ENCODE results near the gene RPUSD3.
"Not testable (repeated sequence)": the region's sequence is repeated elsewhere in the genome, so short reads cannot be mapped to it uniquely, and the experiment has no call there.

The RPUSD3 gene

DNA sequence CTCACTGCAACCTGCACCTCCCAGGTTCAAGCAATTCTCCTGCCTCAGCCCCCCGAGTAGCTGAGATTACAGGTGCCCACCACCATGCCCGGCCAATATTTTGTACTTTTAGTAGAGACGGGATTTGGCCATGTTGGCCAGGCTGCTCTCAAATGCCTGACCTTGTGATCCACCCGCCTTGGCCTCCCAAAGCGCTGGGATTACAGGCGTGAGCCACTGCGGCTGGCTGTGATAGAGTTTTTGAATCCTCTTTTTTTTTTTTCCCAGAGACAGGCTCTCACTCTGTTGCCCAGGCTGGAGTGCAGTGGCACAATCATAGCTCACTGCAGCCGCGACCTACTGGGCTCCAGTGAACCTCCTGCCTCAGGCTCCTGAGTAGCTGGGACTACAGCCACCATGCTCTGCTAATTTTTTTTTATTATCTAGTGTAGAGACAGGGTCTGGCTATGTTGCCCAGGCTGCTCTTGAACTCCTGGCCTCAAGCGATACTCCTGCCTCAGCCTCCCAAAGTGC lies 21.4 kb upstream of the RPUSD3 start:
- not testable (repeated sequence) for DNase-seq (ENCODE audit: low spot score)

DNA sequence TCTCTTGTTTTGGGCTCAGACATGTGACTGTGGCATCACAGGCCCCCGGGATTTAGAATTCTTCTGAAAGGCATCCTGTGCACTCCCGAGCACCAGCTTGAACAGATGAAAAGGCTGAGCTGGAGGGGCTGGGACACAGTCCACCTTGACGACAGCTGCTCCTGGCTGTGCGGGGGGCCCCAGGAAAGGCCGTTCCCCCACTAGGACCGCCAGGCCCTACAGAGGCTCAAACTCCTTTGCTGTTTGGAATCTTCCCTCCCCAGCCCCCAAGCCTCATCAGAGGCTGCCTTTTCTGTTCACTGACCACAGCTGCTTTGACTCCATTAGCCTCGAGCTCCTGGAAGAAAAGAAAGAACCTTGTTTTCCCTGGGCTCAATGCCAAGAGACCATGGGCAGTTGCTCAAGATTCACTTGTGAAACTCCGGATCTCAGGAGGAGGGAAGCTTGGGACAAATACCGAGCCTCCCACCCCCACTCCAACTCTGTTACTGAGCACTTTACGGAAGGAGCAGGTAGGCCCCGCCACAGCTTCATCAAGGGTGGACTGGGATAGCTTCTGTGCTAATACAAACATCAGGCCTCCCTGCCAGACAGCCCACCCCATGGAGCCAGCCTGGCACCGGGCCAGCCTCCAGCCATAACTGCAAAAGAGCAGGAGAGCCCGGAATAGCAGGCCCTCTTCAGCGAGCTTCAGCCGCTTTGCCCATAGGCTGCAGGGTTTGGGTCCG lies 20.6 kb upstream of the RPUSD3 start:
- DNase-seq (ENCODE audit: low spot score) = no peak

DNA sequence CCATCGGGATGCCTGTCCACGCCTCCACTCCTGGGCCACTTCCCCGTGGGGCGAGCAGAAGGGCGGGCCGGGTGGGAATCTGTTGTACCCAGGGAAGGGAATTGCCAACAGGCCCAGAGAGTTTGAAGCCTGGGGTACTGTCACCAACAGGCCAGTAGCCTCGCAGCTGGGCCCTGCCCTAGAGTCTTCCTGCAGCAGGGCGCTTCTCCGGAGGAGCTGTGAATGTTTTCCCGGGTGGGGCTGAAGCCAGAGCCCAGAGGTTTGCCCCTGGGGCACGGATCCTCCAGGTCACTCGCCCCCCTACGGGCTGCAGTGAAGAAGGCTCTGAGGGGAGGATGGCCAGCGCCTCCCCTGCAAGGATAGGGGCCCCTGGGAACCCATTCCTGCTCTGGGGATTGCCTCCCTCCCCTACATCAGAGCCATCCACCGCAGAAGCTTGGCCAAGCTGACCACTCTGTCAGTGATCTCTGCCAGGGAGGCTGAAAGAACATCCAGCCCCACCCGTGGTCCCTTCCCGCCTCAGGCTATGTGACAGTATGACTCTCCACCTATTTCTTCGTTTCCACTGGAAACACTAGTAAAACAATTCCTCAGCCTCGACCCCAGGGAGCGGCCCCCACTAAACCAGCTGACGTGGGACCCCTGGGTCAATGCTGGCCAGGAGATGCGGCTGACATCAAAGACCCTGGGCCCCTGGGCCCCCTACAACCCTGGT lies 19.4 kb upstream of the RPUSD3 start:
- DNase-seq (ENCODE audit: low spot score) = no peak

DNA sequence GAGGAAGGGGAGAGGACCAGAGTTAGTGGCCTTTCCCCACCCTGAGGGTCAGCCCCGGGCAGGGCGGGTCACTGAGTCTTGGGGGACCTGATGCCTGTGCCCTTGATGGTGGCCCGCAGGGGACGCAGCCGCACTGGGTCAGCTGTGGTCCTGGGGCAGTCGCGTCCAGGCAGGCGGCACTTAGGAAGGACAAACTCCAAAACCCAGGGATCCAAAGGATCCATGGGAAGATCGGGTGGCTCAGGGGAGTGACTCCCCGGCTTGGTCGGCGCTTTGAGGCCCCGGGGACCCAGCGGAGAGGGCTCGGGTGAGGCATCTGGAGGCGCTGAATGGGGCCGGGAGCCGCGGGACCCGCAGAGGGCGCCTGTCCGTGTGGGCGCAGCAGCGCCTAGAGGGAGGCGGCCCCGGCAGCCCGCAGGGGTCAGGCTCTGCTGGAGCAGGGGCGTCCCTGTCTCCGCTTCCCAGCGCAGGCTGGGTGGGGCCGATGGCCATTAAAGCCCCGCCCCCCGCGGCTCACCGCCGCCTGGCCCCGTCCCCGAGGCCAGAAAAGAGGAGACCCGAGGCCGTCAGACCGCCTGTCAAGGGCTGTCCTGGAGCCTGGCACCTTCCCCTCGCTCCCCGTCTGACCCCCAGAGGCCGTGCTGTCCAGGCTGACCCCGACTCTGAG lies 18.7 kb upstream of the RPUSD3 start:
- DNase-seq (ENCODE audit: low spot score) = peak; percentile 82

DNA sequence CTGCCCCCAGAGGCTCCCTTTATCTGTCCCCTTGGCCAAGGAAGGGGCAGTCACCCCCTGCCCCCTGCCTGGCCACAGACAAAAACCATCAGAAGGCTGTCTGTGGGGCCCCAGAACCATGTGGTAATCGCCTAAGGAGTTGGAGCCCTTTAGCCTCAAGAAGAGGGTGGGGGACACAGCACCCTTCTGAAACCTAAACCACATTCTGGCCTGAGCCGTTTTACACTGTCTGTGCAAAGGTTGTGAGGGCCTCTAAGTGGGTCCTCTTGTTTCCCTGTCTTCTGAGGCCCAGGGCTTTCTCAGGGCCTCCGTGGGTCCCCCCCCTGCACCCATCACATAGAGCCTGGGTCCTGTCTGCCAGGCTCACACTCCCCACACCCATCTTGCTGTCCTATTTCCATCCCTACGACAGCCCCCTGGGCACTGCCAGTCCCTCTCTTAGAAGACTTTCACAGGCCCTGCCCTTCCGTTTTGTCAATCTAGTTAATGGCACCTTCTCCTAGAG lies 17.9 kb upstream of the RPUSD3 start:
- no peak for DNase-seq (ENCODE audit: low spot score)

DNA sequence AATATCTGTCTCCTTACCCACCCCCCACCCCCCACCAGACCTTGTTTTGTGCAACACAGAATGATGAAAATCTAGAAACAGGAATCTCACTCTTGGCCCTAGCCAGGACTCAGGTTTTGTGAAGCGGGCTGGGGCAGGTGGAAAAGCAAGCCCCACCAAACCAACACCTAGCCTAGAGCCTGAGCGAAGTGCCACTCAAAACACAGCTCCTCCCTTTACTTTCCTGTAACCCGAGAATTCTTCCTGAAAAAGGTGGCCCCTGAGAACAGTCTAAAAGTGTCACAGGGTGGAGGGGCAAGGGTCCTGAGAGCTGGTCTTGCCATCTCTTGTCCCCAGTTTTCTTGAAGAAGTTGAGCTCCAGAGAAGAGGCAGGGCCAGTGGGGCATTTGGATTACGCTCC lies 17.4 kb upstream of the RPUSD3 start:
- DNase-seq (ENCODE audit: low spot score) = no peak

DNA sequence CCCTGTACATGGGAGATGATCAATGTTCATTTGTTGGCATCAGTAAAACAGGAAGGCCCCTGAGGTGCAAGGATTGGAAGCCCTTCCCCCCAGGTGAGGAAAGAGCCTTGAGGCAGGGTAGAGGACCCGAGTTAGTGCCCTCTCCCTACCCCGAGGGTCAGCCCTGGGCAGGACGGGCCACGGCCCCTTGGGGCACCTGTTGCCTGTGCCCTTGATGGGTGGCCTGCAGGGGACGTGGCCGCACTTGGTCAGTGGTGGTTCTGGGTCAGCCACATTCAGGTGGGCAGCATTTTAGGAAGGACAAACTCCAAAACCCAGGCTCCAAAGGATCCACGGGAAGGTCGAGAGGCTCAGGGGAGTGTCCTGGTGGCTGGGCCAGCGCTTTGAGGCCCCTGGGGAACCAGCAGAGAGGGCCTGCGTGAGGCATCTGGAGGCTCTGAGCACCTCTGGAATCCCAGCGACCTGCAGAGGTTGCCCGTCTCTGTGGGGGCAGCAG lies 15.8 kb upstream of the RPUSD3 start:
- no peak for DNase-seq (ENCODE audit: low spot score)

DNA sequence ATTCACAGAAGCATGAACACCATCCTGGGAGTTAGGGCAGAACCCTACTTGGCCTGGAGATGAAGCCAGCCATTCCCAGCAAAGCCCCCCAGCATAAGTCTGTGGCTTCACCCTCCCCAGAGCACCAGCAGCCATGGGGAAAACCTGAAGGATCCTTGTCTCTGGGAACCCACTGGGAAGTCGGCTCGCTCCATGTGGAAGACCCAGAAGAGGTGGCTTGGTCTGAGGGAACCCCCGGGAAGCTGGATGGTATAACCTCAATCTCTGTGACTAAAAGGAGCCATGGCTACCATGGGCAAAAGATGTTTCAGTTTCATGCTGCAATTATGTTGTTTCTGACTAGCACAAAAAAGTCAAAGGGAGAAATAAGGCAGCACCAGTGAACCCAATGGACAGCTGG lies 11.8 kb upstream of the RPUSD3 start:
- no peak for DNase-seq (ENCODE audit: low spot score)

DNA sequence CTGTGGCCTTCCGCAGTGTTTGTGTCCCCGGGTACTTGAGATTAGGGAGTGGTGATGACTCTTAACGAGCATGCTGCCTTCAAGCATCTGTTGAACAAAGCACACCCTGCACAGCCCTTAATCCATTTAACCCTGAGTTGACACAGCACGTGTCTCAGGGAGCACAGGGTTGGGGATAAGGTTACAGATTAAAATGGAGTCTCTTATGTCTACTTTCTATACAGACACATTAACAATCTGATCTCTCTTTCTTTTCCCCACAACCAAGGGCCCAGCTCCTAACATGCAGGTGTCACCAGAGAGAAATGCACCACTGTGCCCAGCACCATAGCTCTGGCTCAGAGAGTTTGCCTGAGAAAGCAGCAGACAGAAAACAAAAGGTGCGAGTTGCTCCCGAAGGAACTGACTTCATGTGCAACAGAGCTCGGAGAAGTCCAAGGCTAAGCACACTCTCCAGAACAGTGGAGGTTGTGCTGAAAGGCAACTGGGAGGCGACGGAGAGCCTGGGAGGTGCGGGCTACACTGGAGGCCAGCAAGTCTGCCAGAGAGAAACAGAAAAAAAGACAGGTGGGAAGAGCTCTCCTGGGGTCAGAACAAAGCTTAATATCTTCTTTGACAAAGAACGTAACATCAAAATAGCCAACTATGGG lies 10.6 kb upstream of the RPUSD3 start:
- not testable (repeated sequence) for DNase-seq (ENCODE audit: low spot score)

DNA sequence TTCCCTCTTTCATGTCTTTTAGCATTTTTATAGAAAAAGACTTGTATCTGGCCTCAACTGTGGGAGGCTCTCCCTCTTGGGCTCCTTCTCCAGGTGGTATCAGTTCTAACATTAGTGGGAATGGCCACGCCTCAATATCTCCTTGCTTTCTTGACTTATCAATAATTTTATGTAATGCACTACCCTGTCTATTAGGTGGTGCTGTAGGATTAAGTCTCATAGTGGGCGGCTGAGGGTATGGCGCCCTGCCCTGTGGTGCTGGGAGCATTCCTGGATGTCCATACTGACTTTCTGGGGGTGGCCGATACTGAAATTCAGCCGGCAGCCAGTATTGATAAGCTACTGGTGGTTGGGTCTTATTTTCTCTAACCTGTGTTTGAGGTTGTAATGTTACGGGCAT lies 8.7 kb upstream of the RPUSD3 start:
- DNase-seq (ENCODE audit: low spot score) = no peak

DNA sequence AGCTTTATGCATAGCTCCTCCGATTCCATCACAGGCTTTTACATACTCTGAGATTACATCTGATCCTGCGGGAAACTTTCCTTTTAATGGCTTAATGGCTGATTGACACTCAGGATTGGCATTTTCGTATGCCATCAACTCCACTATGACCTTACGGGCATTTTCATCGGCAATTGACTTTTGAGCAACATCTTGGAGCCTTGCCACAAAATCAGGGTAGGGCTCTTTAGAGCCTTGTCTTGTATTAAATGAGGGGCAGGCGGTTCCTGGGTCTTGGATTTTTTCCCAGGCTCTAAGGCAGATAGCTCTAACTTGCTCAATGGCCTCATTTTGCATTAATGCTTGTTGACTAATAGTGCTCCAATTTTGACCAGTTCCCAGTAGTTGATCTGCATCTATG lies 8.1 kb upstream of the RPUSD3 start:
- DNase-seq (ENCODE audit: low spot score) = not testable (repeated sequence)

DNA sequence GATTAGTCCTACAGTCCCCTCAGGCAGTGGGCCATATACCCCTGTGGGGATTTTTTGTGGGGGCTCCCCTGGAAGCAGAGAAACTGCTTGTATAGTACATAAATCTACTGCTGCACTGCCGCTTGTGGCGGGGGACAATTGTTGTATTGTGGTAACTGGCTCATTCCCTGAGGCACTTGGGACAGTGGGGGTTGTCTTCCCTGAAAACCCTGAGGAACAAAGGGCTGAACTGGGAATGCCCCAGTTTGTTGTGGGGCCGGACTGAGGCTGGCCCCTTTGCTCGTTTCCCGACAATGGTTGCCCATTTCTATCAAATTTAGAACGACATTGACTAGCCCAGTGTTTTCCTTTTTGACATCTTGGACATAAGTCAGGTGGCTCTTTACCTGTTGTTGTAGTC lies 7.6 kb upstream of the RPUSD3 start:
- not testable (repeated sequence) for DNase-seq (ENCODE audit: low spot score)

DNA sequence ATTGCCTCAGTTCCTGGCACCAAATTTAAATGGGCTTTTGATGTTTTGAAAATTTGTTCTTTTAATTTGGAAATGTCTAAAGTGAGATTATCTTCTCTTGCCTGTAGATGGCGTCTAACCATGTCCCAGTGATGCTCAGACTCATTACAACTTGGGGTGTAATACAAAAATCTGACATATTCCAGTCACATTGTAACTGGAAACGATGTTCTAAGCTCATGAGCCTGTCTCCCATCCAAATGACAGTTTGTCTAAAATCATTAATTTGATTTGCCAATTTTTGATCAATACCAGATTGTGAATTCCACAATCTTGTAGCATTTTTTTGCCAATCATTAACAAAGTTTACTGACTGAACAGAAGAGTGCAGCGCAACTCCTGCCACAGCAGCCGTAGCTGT lies 5.1 kb upstream of the RPUSD3 start:
- not testable (repeated sequence) for DNase-seq (ENCODE audit: low spot score)

DNA sequence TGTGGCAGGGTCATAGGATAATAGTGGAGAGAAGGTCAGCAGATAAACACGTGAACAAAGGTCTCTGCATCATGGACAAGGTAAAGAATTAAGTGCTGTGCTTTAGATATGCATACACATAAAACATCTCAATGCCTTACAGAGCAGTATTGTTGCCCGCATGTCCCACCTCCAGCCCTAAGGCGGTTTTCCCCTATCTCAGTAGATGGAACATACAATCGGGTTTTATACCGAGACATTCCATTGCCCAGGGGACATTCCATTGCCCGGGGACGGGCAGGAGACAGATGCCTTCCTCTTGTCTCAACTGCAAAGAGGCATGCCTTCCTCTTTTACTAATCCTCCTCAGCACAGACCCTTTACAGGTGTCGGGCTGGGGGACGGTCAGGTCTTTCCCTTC lies 4.1 kb upstream of the RPUSD3 start:
- not testable (repeated sequence) for DNase-seq (ENCODE audit: low spot score)

DNA sequence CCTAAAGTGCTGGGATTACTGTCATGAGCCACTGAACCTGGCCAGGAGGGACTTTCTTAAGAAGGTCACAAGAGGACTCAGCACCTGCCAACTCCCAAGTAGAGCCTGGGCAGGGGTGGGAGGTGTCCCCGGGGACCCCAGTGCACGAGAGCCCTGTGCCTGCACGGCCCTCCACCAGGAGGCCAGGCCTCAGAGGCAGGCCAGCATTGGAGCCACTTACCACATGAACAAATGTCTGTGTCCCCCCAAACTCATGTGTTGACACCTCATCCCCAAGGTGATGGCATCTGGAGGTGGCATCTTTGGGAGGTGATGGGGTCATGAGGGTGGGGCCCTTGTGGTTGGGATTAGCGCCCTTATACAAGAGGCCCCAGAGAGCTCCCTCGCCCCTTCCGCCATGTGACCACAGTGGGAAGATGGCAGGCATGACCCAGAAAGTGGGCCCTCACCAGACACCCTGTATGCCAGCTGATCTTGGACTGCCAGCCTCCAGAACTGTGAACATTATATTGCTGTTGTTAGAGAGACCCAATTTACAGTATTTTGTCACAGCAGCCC lies 3.2 kb upstream of the RPUSD3 start:
- no peak for DNase-seq (ENCODE audit: low spot score)

DNA sequence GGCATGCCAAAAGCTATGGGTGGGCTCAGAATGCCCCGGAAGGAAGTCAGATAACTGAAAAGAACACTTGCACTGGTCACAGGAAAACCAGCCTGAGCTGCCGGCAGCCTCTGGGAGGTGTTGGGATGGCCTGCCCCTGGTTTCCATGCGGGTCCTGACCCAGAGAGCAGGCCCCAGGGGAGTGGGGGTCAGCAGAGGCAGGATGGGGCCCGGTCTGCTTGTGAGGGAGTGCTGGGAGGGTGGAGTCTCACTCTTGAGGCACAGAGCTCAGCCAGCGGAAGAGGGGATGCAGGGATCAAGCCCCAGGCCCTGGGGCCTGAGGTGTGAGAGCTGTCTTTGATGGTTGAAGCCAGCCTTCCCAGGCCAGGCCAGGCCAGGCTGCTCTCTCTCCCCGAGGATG lies 2.4 kb upstream of the RPUSD3 start:
- no peak for DNase-seq (ENCODE audit: low spot score)

DNA sequence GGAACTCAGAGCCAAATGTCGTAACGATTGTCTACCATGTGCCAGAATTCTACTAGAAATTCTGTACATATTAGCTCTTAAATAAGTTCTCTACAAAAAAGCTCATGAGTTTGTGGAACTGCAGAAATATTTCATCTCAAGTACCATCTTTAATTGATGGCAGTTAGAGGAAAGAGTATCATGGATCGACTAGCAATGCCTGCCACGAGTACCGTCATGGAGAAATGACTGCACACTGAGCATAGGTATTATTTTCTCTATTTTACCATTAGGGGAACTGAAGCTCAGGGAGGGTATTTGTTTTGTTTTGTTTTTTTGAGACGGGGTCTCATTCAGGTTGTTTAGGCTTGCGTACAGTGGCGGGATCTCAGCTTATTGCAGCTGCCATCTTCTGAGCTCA lies 2.8 kb downstream of the RPUSD3 start:
- DNase-seq (ENCODE audit: low spot score) = no peak

DNA sequence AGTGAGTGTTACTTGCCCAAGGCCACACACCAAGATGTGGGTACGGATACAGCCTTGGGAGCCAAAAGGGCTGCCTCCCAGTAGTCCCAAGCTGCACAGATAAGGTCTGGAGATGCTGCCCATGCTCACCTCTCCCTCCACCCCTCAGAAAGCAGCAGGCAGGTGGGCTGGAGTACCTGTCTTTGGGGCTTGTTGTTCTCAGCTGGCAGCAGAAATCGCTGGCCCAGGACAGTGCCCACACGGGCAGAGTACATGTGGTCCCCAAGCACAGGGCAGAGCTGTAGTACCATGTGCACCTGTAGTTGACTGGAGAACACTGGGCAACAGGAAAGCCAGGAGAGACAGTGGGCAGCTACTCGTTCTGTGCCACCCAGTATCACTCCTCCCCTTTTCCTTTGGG lies 5.0 kb downstream of the RPUSD3 start:
- DNase-seq (ENCODE audit: low spot score) = no peak

DNA sequence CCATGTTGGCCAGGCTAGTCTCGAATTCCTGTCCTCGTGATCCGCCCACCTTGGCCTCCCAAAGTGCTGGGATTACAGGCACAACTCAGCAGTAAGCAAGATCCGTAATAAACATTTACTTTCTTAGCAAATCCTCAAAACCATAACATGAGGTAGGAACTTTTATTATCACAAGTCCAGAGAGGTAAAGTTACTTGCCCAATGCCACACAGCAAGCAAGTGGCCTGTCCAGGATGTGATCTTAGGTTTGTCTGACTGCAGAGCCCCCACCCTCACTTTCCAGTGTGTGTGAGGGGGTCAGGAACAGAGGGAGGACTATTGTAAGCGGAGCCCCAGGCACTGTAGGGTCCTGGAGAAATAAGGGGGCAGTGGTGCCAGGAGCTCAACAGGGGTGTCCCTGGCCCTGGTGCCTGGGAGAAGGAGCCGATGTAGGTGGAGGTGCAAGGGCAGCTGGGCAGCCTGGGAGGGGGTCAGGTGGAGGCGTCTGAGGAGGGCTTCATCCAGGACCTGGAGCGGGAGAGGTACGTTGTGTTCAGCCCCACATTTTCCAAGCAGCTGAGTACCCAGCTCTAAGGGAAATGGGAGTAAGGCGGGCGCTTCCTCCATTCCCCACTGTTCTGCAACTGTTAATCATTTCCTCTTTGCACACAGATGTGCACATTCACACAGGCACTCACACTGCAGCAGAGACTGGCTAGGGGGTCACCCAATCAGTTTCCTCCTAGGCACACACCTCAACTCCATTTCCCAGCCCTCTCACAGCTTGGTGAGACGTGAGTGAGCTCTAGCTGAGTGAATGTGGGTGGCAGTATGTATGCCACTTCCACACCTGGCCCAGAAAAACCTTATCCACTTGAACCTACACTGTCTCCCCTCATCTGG lies 5.9 kb downstream of the RPUSD3 start:
- no peak for DNase-seq (ENCODE audit: low spot score)

DNA sequence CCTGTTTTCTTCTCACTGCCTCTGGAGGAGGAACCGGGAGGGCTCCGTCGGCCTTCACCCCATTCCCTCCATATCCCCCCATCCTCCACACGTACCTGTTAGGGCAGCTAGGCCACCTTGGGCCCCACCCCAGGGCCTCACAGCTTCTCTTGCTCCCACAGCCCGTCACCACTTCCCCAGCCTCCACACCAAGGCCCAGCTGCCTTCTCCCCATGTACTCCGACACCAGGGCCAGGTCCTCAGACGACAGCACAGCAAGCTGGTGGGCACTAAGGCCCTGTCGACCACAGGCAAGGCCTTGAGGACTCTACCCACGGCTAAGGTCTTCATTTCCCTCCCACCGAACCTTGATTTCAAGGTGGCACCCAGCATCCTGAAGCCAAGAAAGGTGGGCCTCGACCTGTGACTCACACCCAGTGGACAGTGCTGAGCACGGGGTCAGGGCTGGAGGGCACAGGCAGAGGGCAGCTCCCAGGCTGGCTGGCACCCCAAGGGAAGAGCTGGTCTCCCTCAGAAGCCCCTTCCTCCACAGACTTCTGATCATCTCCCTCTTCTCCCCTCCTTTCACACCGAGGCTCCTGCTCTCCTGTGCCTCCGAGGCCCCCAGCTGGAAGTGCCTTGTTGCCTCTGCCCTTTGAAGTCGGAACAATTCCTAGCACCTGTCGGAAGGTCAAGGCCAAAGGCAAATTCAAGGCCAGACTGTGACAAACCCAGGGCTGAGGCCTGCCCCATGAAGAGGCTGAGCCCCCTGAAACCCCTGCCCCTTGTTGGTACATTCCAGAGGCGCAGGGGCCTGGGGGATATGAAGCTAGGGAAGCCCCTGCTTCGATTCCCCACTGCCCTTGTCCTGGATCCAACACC lies 9.1 kb downstream of the RPUSD3 start:
- no peak for DNase-seq (ENCODE audit: low spot score)

All from hepatic stellate cell (primary cell).